GM18511 (cell line): Measurements from ENCODE around the gene PHLPP2.
"Not testable (repeated sequence)": the region's sequence is repeated elsewhere in the genome, so short reads cannot be mapped to it uniquely, and the experiment has no call there.

Source experiments
- ATAC-seq: cut with Tn5 transposase; IDR thresholded peaks from one replicate; pipeline ENCODE4 v1.9.1; 2021; ENCODE audit warnings: mild to moderate bottlenecking, moderate library complexity; ENCODE audit not compliant: unreplicated experiment

The PHLPP2 gene

GRCh38 chr16:71721066-71721740, 3.3 kb downstream of the PHLPP2 start:
- no peak for ATAC-seq

GRCh38 chr16:71712501-71712900, 12.0 kb downstream of the PHLPP2 start:
- ATAC-seq, result no peak

- ATAC-seq, result no peak
Measured at GRCh38 chr16:71711789-71712188, 12.7 kb downstream of the PHLPP2 start.

GRCh38 chr16:71709229-71709781, 15.2 kb downstream of the PHLPP2 start:
- no peak for ATAC-seq

- no peak for ATAC-seq
Measured at GRCh38 chr16:71708696-71709095, 15.8 kb downstream of the PHLPP2 start.

GRCh38 chr16:71707199-71707598, 17.3 kb downstream of the PHLPP2 start:
- no peak for ATAC-seq

- ATAC-seq, result no peak
Measured at GRCh38 chr16:71706046-71706445, 18.5 kb downstream of the PHLPP2 start.

DNA sequence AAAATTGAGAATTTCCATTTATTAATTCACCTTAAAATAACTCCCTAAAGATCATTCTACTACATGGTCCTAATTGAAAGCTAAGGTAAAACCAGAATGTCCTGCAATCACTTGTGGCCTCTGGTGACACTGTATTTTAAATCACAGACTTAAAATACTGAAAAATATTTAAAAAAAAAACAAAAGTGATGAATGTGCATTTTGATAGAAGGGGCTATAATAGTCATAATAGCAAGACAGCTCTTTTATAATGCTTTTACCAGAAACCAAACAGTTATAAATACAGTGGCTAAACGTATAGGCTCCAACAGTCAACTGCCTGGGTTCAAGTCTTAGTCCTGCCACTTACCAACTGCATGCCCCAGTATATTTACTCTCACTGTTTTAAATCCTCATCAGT, 21.2 kb downstream of the PHLPP2 start:
- ATAC-seq, result no peak

DNA sequence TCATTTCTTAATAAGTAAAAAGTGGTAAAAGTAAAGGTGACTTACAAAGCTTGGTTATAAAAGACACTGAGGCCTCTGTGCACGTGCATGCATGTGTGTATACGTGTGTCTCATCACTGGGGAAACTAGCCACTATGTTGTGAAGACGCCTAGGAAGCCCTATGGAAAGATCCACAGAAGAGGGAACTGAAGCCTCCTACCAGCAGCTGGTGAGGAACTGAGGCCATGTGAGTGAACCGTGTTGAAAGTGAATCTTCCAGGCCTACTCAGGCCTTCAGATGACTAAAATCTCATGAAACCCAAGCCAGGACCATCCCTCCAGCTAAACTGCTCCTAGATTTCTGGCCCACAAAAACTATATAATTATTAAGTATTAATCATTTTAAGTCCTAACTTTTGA, 23.7 kb downstream of the PHLPP2 start:
- no peak for ATAC-seq

DNA sequence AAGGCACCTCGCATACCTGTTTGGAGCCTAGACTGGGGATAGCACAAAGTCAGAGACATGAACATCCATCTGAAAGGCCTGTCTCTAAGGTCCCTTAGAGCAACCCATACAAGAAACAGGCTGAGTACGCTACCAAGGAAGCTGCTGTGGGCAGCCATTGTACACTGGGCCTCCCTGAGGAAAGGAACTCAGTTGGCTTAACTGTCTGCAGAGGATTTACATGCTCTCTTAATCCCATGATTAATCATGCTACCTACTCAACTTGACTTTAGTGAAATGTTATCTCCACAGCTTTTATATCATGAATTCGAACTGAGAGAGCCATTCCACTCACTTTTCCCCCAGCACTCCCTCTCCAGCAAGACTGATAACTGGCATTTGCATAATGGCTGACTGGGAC, 26.0 kb downstream of the PHLPP2 start:
- no peak for ATAC-seq

DNA sequence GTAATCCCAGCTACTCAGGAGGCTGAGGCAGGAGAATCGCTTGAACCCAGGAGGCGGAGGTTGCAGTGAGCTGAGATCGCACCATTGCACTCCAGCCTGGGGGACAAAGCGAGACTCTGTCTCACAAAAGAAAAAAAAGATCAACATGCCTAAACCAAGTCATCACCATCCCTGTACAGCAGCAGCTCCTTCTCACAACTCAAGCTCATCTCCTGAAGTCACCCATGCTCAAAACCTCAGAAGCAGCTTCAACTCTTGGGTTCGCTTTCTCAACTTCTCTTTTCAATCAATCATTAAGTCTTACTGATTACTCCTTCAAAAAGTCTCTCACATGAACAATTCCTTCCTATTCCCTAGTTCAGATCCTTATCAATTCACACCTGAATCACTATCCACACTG, 31.3 kb downstream of the PHLPP2 start:
- ATAC-seq, result no peak

GRCh38 chr16:71689901-71690300, 34.6 kb downstream of the PHLPP2 start:
- ATAC-seq, result no peak

- ATAC-seq, result no peak
Measured at GRCh38 chr16:71687861-71688260, 36.6 kb downstream of the PHLPP2 start.

DNA sequence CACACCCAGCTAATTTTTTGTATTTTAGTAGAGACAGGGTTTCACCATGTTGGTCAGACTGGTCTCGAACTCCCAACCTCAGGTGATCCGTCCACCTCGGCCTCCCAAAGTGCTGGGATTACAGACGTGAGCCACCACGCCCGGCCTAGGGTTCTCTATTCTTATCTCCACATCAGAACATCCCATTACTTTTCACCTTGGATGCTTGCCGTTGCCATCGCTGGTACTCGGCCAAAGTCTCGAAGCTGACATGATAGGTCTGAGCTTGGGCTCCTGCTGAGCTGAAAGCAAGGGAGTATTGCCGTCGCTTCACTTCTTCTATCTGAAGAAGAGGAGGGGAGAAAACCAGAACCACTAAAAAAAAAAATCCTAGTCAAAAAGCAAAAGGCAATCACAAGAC, 40.2 kb downstream of the PHLPP2 start:
- not testable (repeated sequence) for ATAC-seq

- no peak for ATAC-seq
Measured at GRCh38 chr16:71681360-71681759, 43.1 kb downstream of the PHLPP2 start.

- ATAC-seq, result no peak
Measured at GRCh38 chr16:71676236-71676635, 48.3 kb downstream of the PHLPP2 start.

DNA sequence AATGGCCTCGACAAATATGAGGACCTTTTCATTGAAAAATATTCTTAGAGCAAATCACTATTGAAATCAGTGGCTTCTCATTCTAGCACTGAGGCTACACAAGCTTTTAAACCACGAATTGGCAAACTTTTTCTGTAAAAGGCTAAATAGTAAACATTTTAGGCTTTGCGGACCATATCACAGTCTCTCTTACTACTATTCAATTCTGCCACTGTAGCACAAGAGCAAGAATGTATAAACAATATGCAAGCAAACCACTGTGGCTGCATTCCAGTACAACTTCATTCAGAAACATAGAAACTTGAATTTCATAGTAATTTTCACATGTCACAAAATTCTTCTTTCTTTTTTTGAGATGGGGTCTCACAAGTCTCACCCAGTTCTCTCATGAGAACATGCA, 49.1 kb downstream of the PHLPP2 start:
- ATAC-seq, result no peak

GRCh38 chr16:71674229-71674628, 50.3 kb downstream of the PHLPP2 start:
- no peak for ATAC-seq

DNA sequence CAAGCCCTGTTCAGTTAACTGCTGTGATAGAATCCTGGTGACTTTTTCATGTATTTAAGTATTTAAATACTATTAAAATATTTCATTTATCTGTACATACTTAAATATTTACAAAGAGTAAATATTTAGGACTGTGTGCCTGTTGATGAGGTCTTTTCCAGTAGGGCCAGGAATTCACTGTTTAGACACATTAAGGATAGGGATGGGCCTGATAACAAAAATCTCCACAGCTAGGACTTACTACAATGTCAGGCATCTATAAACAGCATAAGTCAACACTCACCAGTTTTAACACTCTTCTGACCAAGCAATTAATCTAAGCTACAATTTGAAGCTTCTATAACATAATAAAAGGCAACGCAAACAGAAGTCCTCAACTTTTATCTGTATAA, 50.9 kb downstream of the PHLPP2 start:
- ATAC-seq, result no peak

- no peak for ATAC-seq
Measured at GRCh38 chr16:71672803-71673581, 51.5 kb downstream of the PHLPP2 start.

DNA sequence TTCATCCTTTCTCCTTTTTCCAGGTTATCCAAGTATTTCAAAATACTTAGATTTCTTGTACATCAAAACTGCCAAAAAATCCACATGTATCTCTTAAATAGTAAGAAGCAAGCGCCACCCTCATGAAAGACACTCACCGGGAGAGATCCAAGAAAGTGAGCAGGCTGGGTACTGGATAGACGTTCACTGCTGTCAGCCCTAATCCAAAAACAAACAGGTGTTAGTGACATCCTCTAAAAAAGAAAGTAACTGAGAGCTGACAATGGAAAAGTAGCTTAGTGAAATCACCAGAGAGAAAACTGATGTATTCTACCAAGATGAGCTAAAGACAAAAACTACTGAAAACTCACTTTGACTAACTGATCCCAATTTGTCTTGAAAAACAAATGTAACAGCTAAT, 52.4 kb downstream of the PHLPP2 start:
- no peak for ATAC-seq

- no peak for ATAC-seq
Measured at GRCh38 chr16:71671165-71671564, 53.3 kb downstream of the PHLPP2 start.
